ENCODE results near the gene ADM. TPM values are rescaled to one million over a fixed set of nuclear protein-coding genes. Genes with fewer than 3 reads are reported as not detected.

ADM gene
- total and polyA plus RNA-seq, 2 donors (not counting 3 experiments of a cell fraction or from before 2014, with no cell fraction given), result 45.3 to 55.5 TPM

DNA sequence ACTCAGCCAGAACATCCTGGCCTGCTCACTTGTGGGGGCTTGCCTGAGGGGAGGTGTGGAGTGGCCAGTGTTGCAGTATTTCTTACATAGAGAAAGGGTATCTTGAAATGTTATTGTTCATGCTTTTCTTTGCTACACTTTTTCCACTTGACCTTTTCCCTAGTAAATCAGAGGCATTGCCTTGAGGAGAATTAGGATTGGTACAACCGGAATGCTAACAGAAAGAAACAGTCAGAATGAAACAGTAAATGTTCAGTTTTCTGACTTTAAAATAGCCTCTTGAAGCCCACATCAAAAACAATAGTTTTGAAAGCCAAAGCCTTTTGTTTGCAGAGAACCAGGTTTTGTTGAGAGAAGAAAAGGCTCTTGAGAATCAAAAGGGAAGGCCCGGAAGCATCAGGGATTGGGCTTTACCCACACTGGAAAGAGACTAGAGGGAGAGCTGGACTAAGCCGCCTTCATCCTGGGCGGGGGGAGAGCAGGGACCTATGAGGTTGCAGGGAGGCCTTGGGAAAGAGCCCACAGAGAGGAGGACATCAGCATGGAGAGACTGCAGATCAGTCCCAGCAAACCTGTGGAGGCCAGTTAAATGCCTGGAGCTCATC lies 12.4 kb downstream of the ADM start:
- dilution Hi-C loops (cut with MboI; ENCODE audit: extremely low pct_ligation_motif_present, low sequenced_read_pairs) (no loop called here), intact Hi-C loops (cut with micrococcal nuclease) (no loop called here)
- peak; percentile 28 for DNase-seq (ENCODE audit: low read depth, low spot score)
- H3K27ac ChIP-seq (ENCODE audit: insufficient read depth, low read depth, low read length), result no peak overlapping the region
- H3K79me2 ChIP-seq (ENCODE audit: control insufficient read depth, insufficient read depth, low read length), result no peaks in the 10 kb centered on the region
- H3K4me1 ChIP-seq (ENCODE audit: control insufficient read depth, extremely low read depth, insufficient read depth, low read length), result no peaks in the 10 kb centered on the region
- TF ChIP-seq CTCF (IDR thresholded peaks at IDR 0.05; ENCODE audit: extremely low read depth in 1 of 2, insufficient read depth in 1 of 2, low read depth in 1 of 2, low read length in 2 of 2), result no peak
- TF ChIP-seq MYC (IDR thresholded peaks at IDR 0.05; ENCODE audit: low read depth, low read length), result no peak
- no peak for TF ChIP-seq POLR2AphosphoS5 (IDR thresholded peaks at IDR 0.05; ENCODE audit: insufficient read depth, low read depth, low read length)
- TF ChIP-seq JUN (IDR thresholded peaks at IDR 0.05; ENCODE audit: borderline replicate concordance, insufficient read depth, insufficient read length, low read depth), result no peak
- TF ChIP-seq POLR2A (IDR thresholded peaks at IDR 0.05; ENCODE audit: low read depth, low read length), result no peak
- no peak for TF ChIP-seq EZH2 (IDR thresholded peaks at IDR 0.05; ENCODE audit: borderline replicate concordance, low read depth, low read length, severe bottlenecking)
- TF ChIP-seq MAX (IDR thresholded peaks at IDR 0.05; ENCODE audit: insufficient read depth, insufficient read length), result no peak
- TF ChIP-seq GATA2 (IDR thresholded peaks at IDR 0.05; ENCODE audit: insufficient read depth, insufficient read length, low read depth, low read length), result no peak
- no peak for TF ChIP-seq FOS (IDR thresholded peaks at IDR 0.05; ENCODE audit: borderline replicate concordance, insufficient read depth, low read length)
- ChIA-PET POLR2A (interaction anchor here (0.6 to 1.3 kb wide), 2 partner anchors 11 to 13 kb away, joined by 4 to 5 read pairs; partner anchors contain the start of gene ADM), CTCF (interaction anchor here (1.0 to 3.1 kb wide), 5 partner anchors 8 to 53 kb away, joined by 3 to 15 read pairs (median 6); no protein-coding TSS in a partner anchor)
- no peak overlapping the region for H3K4me2 ChIP-seq (ENCODE audit: insufficient read depth, low read length)
- no peaks in the 10 kb centered on the region for H3K27me3 ChIP-seq (ENCODE audit: control insufficient read depth in 2 of 2, insufficient read depth in 2 of 2, low read length in 2 of 2)
- BruUV-seq (replicated peaks), result no TSS peak
- H3K4me3 ChIP-seq (replicated peaks in 1 of 3; ENCODE audit: insufficient read depth in 1 of 3, low read depth in 1 of 3, low read length in 3 of 3), result no peak overlapping the region
- no peak overlapping the region for H2AFZ ChIP-seq (ENCODE audit: low read depth, low read length)
- H3K36me3 ChIP-seq (ENCODE audit: control insufficient read depth in 2 of 2, extremely low read depth in 1 of 2, insufficient read depth in 2 of 2, low read length in 2 of 2), result no peaks in the 10 kb centered on the region
- no peak for FAIRE-seq
- H3K9ac ChIP-seq (replicated peaks; ENCODE audit: extremely low read depth, insufficient read depth, low read length), result no peak overlapping the region
- no peaks in the 10 kb centered on the region for H3K9me3 ChIP-seq (replicated peaks; ENCODE audit: control insufficient read depth, insufficient read depth, low read length)
- no peaks in the 10 kb centered on the region for H3K9me1 ChIP-seq (replicated peaks; ENCODE audit: control insufficient read depth, extremely low read depth, insufficient read depth, low read length)
- H4K20me1 ChIP-seq (replicated peaks; ENCODE audit: control insufficient read depth, extremely low read depth, insufficient read depth, low read length), result no peaks in the 10 kb centered on the region

Data from endothelial cell of umbilical vein (primary cell).